Glutamatergic neuron (in vitro differentiated cells): ENCODE measurements around the gene BRAP. TPM values are rescaled to one million over a fixed set of nuclear protein-coding genes. Genes with fewer than 3 reads are reported as not detected.

Experiments used
- DNase-seq: peaks from one replicate; pipeline ENCODE4 v3.0.0; 2022
- H3K27ac Mint-ChIP-seq: one replicate; pipeline ENCODE4 v1.8.0; 2020; ENCODE audit warnings: mild to moderate bottlenecking, mixed read lengths, inconsistent platforms; ENCODE audit not compliant: unreplicated experiment
- H3K27me3 Mint-ChIP-seq: one replicate; pipeline ENCODE4 v1.8.0; 2020; ENCODE audit warnings: mild to moderate bottlenecking, moderate library complexity, mixed read lengths, inconsistent platforms; ENCODE audit not compliant: unreplicated experiment
- H3K36me3 Mint-ChIP-seq: one replicate; pipeline ENCODE4 v1.8.0; 2020; ENCODE audit warnings: mild to moderate bottlenecking, mixed read lengths, inconsistent platforms; ENCODE audit not compliant: unreplicated experiment
- H3K4me1 Mint-ChIP-seq: one replicate; pipeline ENCODE4 v1.8.0; 2020; ENCODE audit warnings: mild to moderate bottlenecking, low read depth, mixed read lengths, inconsistent platforms; ENCODE audit not compliant: unreplicated experiment
- H3K4me3 Mint-ChIP-seq: one replicate; pipeline ENCODE4 v1.8.0; 2020; ENCODE audit warnings: mild to moderate bottlenecking, mixed read lengths, inconsistent platforms; ENCODE audit not compliant: unreplicated experiment
- H3K9me3 Mint-ChIP-seq: one replicate; pipeline ENCODE4 v1.8.0; 2020; ENCODE audit warnings: mild to moderate bottlenecking, moderate library complexity, mixed read lengths, inconsistent platforms; ENCODE audit not compliant: unreplicated experiment
- long read RNA-seq: library from polyadenylated mRNA; unstranded; transcript quantifications from one replicate; pipeline ENCODE4 v2.0.0, GENCODE V29; 2020; ENCODE audit not compliant: unreplicated experiment
- total RNA-seq: library from RNA; stranded (reverse); fragmentation: NEBNext Ultra II Directional; extraction: Animal tissue kit (Norgen Biotek cat#: 25700); gene quantifications from one replicate; pipeline ENCODE4 v1.2.1, GENCODE V29; 2021; ENCODE audit not compliant: unreplicated experiment
- TF ChIP-seq, protein P1 (sequence below): fragments of 200-600 bp; sonication (generic); IDR thresholded peaks from one replicate; pipeline ENCODE4 v1.5.0; 2021; ENCODE audit not compliant: partially characterized antibody, unreplicated experiment

The BRAP gene, protein sequence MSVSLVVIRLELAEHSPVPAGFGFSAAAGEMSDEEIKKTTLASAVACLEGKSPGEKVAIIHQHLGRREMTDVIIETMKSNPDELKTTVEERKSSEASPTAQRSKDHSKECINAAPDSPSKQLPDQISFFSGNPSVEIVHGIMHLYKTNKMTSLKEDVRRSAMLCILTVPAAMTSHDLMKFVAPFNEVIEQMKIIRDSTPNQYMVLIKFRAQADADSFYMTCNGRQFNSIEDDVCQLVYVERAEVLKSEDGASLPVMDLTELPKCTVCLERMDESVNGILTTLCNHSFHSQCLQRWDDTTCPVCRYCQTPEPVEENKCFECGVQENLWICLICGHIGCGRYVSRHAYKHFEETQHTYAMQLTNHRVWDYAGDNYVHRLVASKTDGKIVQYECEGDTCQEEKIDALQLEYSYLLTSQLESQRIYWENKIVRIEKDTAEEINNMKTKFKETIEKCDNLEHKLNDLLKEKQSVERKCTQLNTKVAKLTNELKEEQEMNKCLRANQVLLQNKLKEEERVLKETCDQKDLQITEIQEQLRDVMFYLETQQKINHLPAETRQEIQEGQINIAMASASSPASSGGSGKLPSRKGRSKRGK
- total RNA-seq = 26.1 TPM
- long read RNA-seq, full-length matches to known transcripts = 8 of 9 reads
- long read RNA-seq, partial matches to known transcripts = 0 of 9 reads
- long read RNA-seq, other reads (novel, unspliced or antisense) = 1 of 9 reads

DNA sequence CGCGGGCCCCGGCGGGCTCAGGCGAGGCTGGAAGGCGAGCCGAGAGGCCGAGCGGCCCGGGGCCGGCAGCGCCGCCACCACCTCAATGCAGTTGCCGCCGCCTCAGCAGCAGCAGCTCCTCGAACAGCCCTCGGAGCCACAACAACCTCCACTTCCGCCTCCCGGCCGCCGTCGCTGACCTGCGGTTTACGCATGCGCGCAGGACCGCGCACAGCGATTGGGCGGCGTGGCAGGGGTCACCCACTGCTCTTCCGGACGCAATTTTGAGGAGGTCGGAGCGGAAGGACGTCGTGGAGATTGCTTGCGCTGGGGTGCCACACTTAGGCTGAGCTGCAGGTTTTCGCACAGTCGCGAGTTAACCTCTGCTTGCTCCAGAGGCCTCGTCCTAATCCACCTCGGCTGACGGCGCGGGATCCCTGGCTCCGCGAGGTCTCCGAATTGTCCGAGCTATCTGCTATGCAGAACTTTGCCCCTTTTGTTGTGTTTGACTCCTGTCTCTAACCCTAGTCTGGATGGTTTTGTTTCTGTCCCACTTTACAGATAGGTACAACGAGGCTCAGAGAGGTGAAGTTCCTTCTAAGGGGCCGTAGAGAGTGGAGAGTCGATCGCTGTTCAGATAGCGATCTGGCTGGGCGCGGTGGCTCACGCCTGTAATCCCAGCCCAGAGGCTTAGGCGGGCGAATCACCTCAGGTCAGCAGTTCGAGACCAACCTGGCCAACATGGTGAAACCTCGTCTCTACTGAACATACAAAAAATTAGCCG lies at the start of gene BRAP, which contains the start of gene ACAD10:
Gene BRAP, minus strand, starts transcription at position 146 of the 763 bp plus-strand sequence. CDS start 164 bp downstream, outside the sequence.
Gene ACAD10, plus strand, starts transcription at position 243 of the 763 bp plus-strand sequence. CDS start 6,657 bp downstream, outside the sequence.
- peak within 1 kb of the TSS; percentile 93 for H3K27ac Mint-ChIP-seq
- no peaks in the 10 kb centered on the region for H3K27me3 Mint-ChIP-seq
- H3K9me3 Mint-ChIP-seq = peaks cover 4% of the 10 kb centered on the region
- peaks cover 9% of the 10 kb centered on the region for H3K4me1 Mint-ChIP-seq
- peak within 1 kb of the TSS; percentile 99 for H3K4me3 Mint-ChIP-seq
- DNase-seq = peak; percentile 96
- H3K36me3 Mint-ChIP-seq = no peaks in the 10 kb centered on the region
- TF ChIP-seq, protein P1, sequence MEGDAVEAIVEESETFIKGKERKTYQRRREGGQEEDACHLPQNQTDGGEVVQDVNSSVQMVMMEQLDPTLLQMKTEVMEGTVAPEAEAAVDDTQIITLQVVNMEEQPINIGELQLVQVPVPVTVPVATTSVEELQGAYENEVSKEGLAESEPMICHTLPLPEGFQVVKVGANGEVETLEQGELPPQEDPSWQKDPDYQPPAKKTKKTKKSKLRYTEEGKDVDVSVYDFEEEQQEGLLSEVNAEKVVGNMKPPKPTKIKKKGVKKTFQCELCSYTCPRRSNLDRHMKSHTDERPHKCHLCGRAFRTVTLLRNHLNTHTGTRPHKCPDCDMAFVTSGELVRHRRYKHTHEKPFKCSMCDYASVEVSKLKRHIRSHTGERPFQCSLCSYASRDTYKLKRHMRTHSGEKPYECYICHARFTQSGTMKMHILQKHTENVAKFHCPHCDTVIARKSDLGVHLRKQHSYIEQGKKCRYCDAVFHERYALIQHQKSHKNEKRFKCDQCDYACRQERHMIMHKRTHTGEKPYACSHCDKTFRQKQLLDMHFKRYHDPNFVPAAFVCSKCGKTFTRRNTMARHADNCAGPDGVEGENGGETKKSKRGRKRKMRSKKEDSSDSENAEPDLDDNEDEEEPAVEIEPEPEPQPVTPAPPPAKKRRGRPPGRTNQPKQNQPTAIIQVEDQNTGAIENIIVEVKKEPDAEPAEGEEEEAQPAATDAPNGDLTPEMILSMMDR = no peak

DNA sequence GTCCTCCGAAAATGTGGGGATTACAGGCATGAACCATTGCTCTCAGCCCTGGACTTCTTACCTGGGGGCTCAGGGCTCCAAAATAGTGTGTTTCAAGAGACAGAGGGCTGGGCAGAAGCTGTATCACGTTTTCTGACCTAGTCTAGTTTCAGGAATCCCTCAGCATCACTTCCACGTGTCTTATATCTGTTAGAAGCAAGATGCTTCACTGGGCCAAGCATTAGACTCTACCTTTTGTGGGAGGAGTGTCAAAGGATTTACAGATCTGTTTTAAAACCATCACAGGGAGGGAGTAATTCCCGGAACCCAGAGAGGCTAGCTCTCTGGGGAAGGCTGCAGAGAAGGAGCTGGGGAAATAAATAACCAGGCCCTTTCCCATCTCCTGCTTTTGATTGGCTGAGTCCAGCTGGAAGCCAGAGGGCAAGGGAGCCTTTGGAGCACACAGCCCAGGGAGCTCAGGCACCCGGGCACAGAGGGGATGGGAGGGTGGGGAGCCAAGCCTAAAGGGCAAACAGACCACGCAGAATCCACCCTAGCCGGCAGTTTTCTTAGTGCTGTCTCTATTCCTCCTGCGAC lies 47.7 kb upstream of the BRAP start:
- no peak overlapping the region for H3K27ac Mint-ChIP-seq
- TF ChIP-seq, protein P1 = no peak
- H3K4me1 Mint-ChIP-seq = no peaks in the 10 kb centered on the region
- H3K36me3 Mint-ChIP-seq = peaks cover 5% of the 10 kb centered on the region
- peaks cover 1% of the 10 kb centered on the region for H3K9me3 Mint-ChIP-seq
- no peak for DNase-seq
- no peak overlapping the region for H3K4me3 Mint-ChIP-seq
- no peaks in the 10 kb centered on the region for H3K27me3 Mint-ChIP-seq

DNA sequence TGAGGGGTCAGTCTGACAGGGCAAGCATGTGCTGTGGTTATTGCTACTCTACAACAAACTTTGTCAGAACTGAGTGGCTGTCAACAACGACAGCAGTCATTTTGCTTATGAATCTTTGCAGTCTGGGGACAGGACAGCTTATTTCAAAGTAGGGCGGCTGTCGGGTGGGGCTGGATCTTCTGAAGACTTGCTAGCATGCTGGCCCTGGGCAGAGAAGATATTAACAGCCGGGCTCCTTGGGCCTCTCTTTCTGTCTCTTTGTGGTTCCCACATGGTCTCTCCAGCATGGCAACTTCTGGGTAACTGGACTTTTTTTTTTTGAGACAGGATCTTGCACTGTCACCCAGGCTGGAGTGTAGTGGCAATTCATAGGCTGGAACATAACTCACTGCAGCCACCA lies 47.0 kb upstream of the BRAP start:
- TF ChIP-seq, protein P1 = no peak
- Mint-ChIP-seq H3K27me3 (no peaks in the 10 kb centered on the region), H3K4me1 (no peaks in the 10 kb centered on the region), H3K9me3 (peaks cover 1% of the 10 kb centered on the region), H3K27ac (no peak overlapping the region), H3K4me3 (no peak overlapping the region), H3K36me3 (peaks cover 5% of the 10 kb centered on the region)
- DNase-seq = no peak

DNA sequence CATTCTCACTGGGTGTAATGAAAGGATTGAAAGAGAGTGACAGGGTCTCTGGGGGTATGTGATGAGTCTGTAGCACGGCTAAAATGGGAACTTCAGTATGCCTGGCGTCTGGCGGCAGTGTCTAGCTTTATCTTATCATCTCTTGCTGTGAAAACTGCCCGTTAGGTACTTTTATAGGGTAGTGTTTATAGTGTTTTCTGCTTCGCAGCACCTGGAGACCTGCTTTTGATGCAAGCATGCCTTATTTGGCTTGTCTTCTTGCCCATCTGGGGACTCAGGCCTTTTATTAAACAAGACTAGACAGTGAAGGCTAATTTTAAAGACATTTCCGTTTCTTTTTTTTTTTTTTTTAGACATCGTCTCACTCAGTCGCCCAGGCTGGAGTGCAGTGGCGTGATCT lies 44.7 kb upstream of the BRAP start:
- peaks cover 5% of the 10 kb centered on the region for H3K36me3 Mint-ChIP-seq
- no peak overlapping the region for H3K4me3 Mint-ChIP-seq
- TF ChIP-seq, protein P1 = no peak
- no peaks in the 10 kb centered on the region for H3K27me3 Mint-ChIP-seq
- H3K4me1 Mint-ChIP-seq = no peaks in the 10 kb centered on the region
- DNase-seq = no peak
- peaks cover 2% of the 10 kb centered on the region for H3K9me3 Mint-ChIP-seq
- H3K27ac Mint-ChIP-seq = no peak overlapping the region
